ACHN (cell line): ENCODE results near the gene LAMB2.

Experiments used
- DNase-seq: peaks from one replicate; pipeline ENCODE4 v3.0.0-alpha.2; 2015
- in situ Hi-C: cut with HindIII; loops from 2 replicates; pipeline ENCODE4 v1.10.0; 2017; ENCODE audit warnings: low sequenced_read_pairs, low pct_ligation_motif_present, low pct_unique_long_range_greater_than_20kb

Gene LAMB2

GRCh38 chr3:49132437-49133225 is at the start of gene LAMB2:
Gene LAMB2 (minus strand): TSS chr3:49133050. CDS start chr3:49132867, 183 bp downstream.
- in situ Hi-C loops: no loop called here
- peak; percentile 76 for DNase-seq

- no peak for DNase-seq
- in situ Hi-C loops: no loop called here
Measured at GRCh38 chr3:49181351-49181750, 48.5 kb upstream of the LAMB2 start.

- in situ Hi-C loops: no loop called here
- DNase-seq: no peak
Measured at GRCh38 chr3:49180116-49180515, 47.3 kb upstream of the LAMB2 start.

GRCh38 chr3:49177073-49177472 is 44.2 kb upstream of the LAMB2 start:
- DNase-seq: no peak
- in situ Hi-C loops: no loop called here

- DNase-seq: no peak
- in situ Hi-C loops: no loop called here
Measured at GRCh38 chr3:49175530-49175929, 42.7 kb upstream of the LAMB2 start.

- DNase-seq: no peak
- in situ Hi-C loops: no loop called here
Measured at GRCh38 chr3:49174397-49174985, 41.6 kb upstream of the LAMB2 start.

GRCh38 chr3:49173792-49174170 is 40.9 kb upstream of the LAMB2 start:
- in situ Hi-C loops: no loop called here
- DNase-seq: no peak

- DNase-seq: no peak
- in situ Hi-C loops: no loop called here
Measured at GRCh38 chr3:49173116-49173791, 40.4 kb upstream of the LAMB2 start.

GRCh38 chr3:49172551-49173041 is 39.7 kb upstream of the LAMB2 start:
- DNase-seq: no peak
- in situ Hi-C loops: no loop called here

- in situ Hi-C loops: no loop called here
- DNase-seq: no peak
Measured at GRCh38 chr3:49171775-49172500, 39.1 kb upstream of the LAMB2 start.

GRCh38 chr3:49171119-49171774 is 38.4 kb upstream of the LAMB2 start, which contains the start of gene KLHDC8B:
Gene KLHDC8B (plus strand): TSS chr3:49171598. CDS start chr3:49172770, 1,172 bp downstream.
- in situ Hi-C loops: no loop called here
- DNase-seq: peak; percentile 68

- in situ Hi-C loops: no loop called here
- no peak for DNase-seq
Measured at GRCh38 chr3:49170744-49171118, 37.9 kb upstream of the LAMB2 start.

GRCh38 chr3:49166752-49167556 is 34.1 kb upstream of the LAMB2 start:
- in situ Hi-C loops: no loop called here

GRCh38 chr3:49165771-49166751 is 33.2 kb upstream of the LAMB2 start, which contains the start of gene CCDC71:
Gene CCDC71 (minus strand): TSS chr3:49166331. CDS start chr3:49164208, 2,123 bp downstream.
- DNase-seq: peak; percentile 67
- in situ Hi-C loops: no loop called here

More at GRCh38 chr3:49166752-49167556, 34.1 kb upstream of the LAMB2 start:
- no peak for DNase-seq

- no peak for DNase-seq
- in situ Hi-C loops: no loop called here
Measured at GRCh38 chr3:49164983-49165720, 32.3 kb upstream of the LAMB2 start.

GRCh38 chr3:49163609-49164008 is 30.8 kb upstream of the LAMB2 start:
- in situ Hi-C loops: no loop called here
- DNase-seq: no peak
